ENCODE data around the gene SLC4A2.

SLC4A2 gene

DNA sequence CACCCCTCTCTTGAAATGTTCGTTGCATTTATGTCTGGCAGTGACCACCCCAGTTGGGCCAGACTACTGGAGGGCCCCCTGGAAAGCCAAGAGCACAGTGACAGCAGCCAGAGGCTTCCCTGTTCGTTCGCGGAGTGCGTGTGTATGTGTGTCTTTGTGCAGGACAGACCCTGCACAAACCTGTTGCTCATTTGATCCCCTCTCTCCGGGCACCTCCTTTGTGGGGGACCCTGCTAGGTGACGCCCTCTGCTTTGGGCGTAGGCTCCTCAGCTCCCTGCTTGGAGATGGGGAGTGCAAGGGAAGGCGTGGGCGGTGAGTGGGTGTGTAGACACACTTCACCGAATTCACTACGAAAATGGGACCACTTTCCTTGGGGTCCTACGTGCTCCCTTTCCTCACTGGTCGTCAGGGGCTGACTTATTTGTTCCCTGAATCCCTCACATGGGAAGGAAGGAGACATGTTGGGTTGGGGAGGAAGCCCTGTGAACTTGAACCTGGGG lies 65.6 kb downstream of the SLC4A2 start:
- TF ChIP-seq EZH2phosphoT487 (IDR thresholded peaks at IDR 0.05; ENCODE audit: borderline replicate concordance): no peak
- TF ChIP-seq, protein P1, sequence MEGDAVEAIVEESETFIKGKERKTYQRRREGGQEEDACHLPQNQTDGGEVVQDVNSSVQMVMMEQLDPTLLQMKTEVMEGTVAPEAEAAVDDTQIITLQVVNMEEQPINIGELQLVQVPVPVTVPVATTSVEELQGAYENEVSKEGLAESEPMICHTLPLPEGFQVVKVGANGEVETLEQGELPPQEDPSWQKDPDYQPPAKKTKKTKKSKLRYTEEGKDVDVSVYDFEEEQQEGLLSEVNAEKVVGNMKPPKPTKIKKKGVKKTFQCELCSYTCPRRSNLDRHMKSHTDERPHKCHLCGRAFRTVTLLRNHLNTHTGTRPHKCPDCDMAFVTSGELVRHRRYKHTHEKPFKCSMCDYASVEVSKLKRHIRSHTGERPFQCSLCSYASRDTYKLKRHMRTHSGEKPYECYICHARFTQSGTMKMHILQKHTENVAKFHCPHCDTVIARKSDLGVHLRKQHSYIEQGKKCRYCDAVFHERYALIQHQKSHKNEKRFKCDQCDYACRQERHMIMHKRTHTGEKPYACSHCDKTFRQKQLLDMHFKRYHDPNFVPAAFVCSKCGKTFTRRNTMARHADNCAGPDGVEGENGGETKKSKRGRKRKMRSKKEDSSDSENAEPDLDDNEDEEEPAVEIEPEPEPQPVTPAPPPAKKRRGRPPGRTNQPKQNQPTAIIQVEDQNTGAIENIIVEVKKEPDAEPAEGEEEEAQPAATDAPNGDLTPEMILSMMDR (conservative IDR thresholded peaks at IDR 0.05; ENCODE audit: low read length): no peak
- no peaks in the 10 kb centered on the region for H3K9me3 ChIP-seq (ENCODE audit: insufficient read depth, low read depth, low read length)
- no peaks in the 10 kb centered on the region for H3K9me2 ChIP-seq (replicated peaks; ENCODE audit: low read depth, low read length)
- H3K4me3 ChIP-seq (ENCODE audit: low read length, poor library complexity, severe bottlenecking): no peak overlapping the region
- H4K20me1 ChIP-seq (ENCODE audit: insufficient read depth, low read length, poor library complexity, severe bottlenecking): no peaks in the 10 kb centered on the region
- H3F3A ChIP-seq (ENCODE audit: low read depth): no peaks in the 10 kb centered on the region
- peaks cover 24% of the 10 kb centered on the region; the same call in 1 of the 2 replicates for H3K36me3 ChIP-seq (ENCODE audit: insufficient read depth, low read length)
- H3K9ac ChIP-seq (ENCODE audit: low read depth, low read length, poor library complexity, severe bottlenecking): no peak overlapping the region
- no peak overlapping the region for H2AFZ ChIP-seq (ENCODE audit: low read length)
- no peaks in the 10 kb centered on the region for H3K27me3 ChIP-seq (ENCODE audit: insufficient read depth, low read length, poor library complexity, severe bottlenecking)
- no peak overlapping the region for H3K4me2 ChIP-seq (ENCODE audit: low read depth, low read length, poor library complexity, severe bottlenecking)
- no peaks in the 10 kb centered on the region for H3K79me2 ChIP-seq (ENCODE audit: insufficient read depth, low read length)
- H3K4me1 ChIP-seq (ENCODE audit: insufficient read depth, low read length, poor library complexity, severe bottlenecking): no peaks in the 10 kb centered on the region

DNA sequence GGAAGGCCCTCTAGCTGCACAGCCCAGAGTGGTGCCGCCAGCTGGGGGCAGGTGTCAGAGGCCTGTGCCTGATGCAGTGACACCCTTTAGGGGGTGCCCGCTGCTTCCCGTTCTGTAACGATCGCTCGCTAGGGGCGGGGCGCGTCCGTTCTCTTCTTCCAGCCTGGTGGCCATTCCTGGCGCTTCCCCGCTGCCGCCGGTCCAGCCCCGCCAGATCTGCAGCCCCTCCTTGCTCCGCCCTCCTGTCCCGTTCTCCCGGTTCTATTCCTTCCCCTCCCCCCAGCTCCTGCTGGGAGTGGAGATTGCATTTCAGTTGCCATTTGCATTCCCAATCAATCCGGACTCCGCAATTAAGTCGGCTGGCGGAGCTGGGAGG lies 66.1 kb downstream of the SLC4A2 start:
- no peak for TF ChIP-seq EZH2phosphoT487 (IDR thresholded peaks at IDR 0.05; ENCODE audit: borderline replicate concordance)
- TF ChIP-seq, protein P1 (conservative IDR thresholded peaks at IDR 0.05; ENCODE audit: low read length): no peak
- H3K9me3 ChIP-seq (ENCODE audit: insufficient read depth, low read depth, low read length): no peaks in the 10 kb centered on the region
- no peaks in the 10 kb centered on the region for H3K27me3 ChIP-seq (ENCODE audit: insufficient read depth, low read length, poor library complexity, severe bottlenecking)
- no peak overlapping the region for H3K4me2 ChIP-seq (ENCODE audit: low read depth, low read length, poor library complexity, severe bottlenecking)
- no peaks in the 10 kb centered on the region for H3K79me2 ChIP-seq (ENCODE audit: insufficient read depth, low read length)
- H4K20me1 ChIP-seq (ENCODE audit: insufficient read depth, low read length, poor library complexity, severe bottlenecking): no peaks in the 10 kb centered on the region
- no peak overlapping the region for H3K9ac ChIP-seq (ENCODE audit: low read depth, low read length, poor library complexity, severe bottlenecking)
- no peaks in the 10 kb centered on the region for H3K4me1 ChIP-seq (ENCODE audit: insufficient read depth, low read length, poor library complexity, severe bottlenecking)
- H3K36me3 ChIP-seq (ENCODE audit: insufficient read depth, low read length): peaks cover 25% of the 10 kb centered on the region; the same call in 1 of the 2 replicates
- no peaks in the 10 kb centered on the region for H3K9me2 ChIP-seq (replicated peaks; ENCODE audit: low read depth, low read length)
- no peak overlapping the region for H3K4me3 ChIP-seq (ENCODE audit: low read length, poor library complexity, severe bottlenecking)
- no peak overlapping the region for H2AFZ ChIP-seq (ENCODE audit: low read length)
- H3F3A ChIP-seq (ENCODE audit: low read depth): no peaks in the 10 kb centered on the region

DNA sequence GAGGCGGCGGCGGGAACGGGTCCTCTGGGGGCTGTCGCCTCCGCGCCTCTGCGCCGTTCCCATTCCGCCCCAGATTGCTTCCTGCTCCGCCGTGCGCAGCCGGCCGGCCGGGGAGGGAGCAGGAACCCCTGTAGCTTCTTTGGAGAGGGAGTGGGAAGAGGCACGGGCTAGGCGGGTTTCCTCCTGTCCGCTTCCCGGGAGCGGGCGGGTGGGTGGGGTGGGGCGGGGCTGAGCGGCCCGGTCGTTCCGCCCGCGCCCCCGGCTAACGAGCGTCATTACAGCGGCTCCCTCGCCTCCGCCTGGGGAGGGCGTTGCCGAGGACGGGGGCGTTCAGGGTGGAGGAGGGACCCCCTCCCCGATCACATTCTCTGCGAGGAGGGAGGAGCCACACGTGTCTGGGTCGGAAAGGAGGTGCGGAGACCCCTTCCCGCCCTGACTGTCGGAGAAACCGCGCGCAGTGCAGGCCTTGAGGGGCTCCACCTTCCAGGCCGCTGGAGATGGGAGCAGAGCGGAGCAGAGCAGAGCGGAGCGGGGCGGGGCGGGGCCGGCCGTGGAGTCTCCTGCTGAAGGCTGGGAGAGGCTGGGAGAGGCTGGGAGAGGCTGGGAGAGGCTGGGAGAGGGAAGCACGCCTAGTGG lies 66.6 kb downstream of the SLC4A2 start:
- Histone ChIP-seq H3K9me3 (ENCODE audit: insufficient read depth, low read depth, low read length) (no peaks in the 10 kb centered on the region), H3K9ac (ENCODE audit: low read depth, low read length, poor library complexity, severe bottlenecking) (no peak overlapping the region)
- TF ChIP-seq, protein P1 (conservative IDR thresholded peaks at IDR 0.05; ENCODE audit: low read length): no peak
- no peak for TF ChIP-seq EZH2phosphoT487 (IDR thresholded peaks at IDR 0.05; ENCODE audit: borderline replicate concordance)

More for the DNA sequence above, 66.6 kb downstream of the SLC4A2 start:
- Histone ChIP-seq H3K36me3 (ENCODE audit: insufficient read depth, low read length) (peaks cover 25% of the 10 kb centered on the region; the same call in 1 of the 2 replicates), H4K20me1 (ENCODE audit: insufficient read depth, low read length, poor library complexity, severe bottlenecking) (no peaks in the 10 kb centered on the region), H3K79me2 (ENCODE audit: insufficient read depth, low read length) (no peaks in the 10 kb centered on the region), H3K27me3 (ENCODE audit: insufficient read depth, low read length, poor library complexity, severe bottlenecking) (no peaks in the 10 kb centered on the region), H3F3A (ENCODE audit: low read depth) (no peaks in the 10 kb centered on the region), H3K9me2 (replicated peaks; ENCODE audit: low read depth, low read length) (no peaks in the 10 kb centered on the region), H3K4me1 (ENCODE audit: insufficient read depth, low read length, poor library complexity, severe bottlenecking) (no peaks in the 10 kb centered on the region), H3K4me3 (ENCODE audit: low read length, poor library complexity, severe bottlenecking) (no peak overlapping the region), H3K4me2 (ENCODE audit: low read depth, low read length, poor library complexity, severe bottlenecking) (no peak overlapping the region), H2AFZ (ENCODE audit: low read length) (no peak overlapping the region)

Measured in Loucy (cell line).